GM04503 (cell line): ENCODE data around the gene STX3.
"Not testable (repeated sequence)": the region's sequence is repeated elsewhere in the genome, so short reads cannot be mapped to it uniquely, and the experiment has no call there.

Source experiments
- DNase-seq: peaks from one replicate; pipeline ENCODE4 v3.0.0-alpha.2; 2012; ENCODE audit warnings: low read depth

STX3 gene

GRCh38 chr11:59758401-59759037 lies 3.3 kb downstream of the STX3 start:
- no peak for DNase-seq

- no peak for DNase-seq
These were observed 4.7 kb downstream of the STX3 start for GRCh38 chr11:59759900-59760299.

- no peak for DNase-seq
These were observed 5.6 kb downstream of the STX3 start for GRCh38 chr11:59760771-59761170.

DNA sequence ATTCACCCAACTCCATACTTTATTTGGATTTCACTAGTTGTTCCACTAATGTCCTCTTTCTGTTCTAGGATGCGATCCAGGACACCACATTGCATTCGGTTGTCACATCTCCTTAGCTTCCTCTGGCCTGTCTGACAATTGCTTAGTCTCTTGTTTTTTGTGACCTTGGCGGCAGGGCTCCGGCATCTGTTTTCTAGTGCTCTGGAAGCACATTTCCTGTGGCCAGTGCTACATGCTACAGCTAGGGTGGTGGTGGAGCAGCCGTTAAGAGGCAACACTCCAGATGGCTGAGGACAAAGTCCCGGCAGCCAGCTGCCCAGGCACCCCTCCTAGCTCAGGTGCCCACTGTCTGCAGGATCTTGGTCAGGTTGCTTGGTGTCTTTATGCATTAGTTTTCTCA lies 6.8 kb downstream of the STX3 start:
- DNase-seq: no peak

GRCh38 chr11:59765068-59765735 lies 10.0 kb downstream of the STX3 start:
- no peak for DNase-seq

DNA sequence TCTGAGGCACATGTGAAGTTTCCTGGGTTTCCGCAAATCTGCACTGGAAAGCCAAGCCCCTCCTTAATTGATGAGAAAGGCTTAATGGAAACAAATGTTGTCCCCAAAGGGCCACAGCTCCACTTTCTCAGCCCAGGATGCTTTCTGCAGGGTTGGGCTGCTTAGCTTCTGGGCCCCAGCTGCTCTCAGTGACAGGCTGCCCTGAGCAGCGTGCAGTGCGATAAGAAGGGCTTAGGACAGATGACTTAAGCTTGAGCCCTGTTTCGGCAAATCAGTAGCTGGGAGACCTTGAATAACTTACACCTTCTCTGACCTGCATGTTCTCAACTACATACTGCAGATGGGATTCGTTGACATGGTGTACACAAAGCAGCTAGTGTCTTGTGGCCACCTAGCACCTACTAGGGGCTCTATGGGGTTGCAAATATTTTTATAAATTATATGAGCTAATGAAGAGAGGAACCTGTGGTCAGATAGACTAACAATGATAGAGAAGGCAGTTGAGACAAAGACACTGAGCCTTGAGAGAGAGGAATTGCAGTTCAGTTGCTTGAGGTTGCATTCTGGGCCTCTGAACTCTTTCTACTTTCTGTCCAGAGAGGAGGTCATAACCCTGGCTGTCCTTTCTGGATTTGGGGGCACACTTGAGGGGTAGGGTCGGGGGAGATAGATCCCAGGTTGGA lies 11.5 kb downstream of the STX3 start:
- DNase-seq: no peak

DNA sequence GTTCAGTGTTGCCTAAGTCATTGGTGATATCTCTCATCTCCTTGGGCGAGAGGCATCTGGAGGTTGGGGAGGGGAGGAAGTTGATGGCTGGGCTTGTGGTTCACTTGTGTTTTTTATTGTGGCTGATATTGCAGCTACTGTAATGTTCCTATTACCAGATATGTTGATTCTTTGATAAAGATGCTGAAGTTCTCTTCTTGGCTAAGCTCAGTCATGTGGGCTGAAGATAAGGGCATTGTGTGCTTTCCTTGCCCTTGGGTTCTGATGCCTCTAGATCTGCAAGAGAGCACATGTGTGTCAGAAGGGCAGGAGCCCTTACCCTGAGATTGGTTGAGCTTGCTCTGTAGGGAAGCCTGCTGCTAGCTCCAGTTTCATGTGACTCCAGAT lies 12.0 kb downstream of the STX3 start:
- DNase-seq: no peak

DNA sequence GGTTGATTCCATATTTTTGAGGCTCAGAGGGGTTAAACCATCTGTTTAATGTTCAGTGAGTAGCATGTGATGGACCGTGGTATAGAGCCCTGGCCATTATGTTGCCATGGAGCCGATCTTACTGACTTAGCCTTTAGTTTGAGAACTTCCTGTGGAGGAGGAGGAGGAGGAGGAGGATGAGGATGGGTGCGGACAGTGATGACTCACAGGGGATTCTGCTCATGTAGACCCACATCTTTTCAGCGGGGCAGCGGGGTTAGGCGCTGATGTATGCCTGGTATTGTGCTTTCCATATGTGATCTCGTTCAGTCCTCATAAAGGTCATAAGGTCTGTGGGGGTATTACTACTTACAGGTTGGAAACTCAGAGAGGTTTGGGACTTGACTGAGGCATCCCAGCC lies 13.9 kb downstream of the STX3 start:
- DNase-seq: no peak

DNA sequence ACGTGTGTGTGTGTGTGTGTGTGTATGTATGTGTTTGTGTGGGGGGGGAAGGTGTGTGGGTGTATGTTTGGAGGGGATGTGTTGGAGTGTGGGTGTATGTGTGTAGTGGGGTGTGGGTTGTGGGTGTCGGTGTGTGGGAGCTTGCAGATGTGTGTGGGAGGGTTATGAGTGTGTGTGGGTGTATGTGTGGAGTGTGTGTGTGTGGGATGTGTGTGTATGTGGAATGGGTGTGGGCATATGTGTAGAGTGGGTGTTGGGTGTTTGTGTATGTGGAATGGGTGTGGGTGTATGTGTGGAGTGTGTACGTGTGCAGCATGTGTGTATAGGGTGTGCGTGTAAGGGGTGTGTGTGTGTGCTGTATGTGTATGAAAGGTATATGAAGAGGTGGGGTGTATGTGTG lies 14.7 kb downstream of the STX3 start:
- DNase-seq: no peak

- no peak for DNase-seq
These were observed 15.1 kb downstream of the STX3 start for GRCh38 chr11:59770319-59770718.

DNA sequence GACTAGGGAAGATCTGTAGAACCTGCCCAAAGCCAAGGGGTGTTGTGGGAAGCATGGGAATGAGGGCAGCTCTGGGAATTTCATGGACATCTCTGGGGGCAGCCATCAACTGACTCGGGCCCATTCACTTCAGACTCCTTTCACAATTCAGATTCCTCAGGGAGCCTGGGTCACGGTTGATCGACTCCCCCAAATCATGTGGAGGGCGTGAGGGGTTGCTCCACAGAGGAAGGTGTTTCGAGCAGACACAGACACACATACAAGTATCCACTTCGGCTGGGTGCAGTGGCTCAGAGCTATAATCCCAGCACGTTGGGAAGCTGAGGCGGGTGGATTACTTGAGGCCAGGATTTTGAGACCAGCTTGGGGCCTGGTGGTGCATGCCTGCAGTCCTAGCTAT lies 15.7 kb downstream of the STX3 start:
- DNase-seq: no peak

- no peak for DNase-seq
These were observed 16.4 kb downstream of the STX3 start for GRCh38 chr11:59771605-59772004.

DNA sequence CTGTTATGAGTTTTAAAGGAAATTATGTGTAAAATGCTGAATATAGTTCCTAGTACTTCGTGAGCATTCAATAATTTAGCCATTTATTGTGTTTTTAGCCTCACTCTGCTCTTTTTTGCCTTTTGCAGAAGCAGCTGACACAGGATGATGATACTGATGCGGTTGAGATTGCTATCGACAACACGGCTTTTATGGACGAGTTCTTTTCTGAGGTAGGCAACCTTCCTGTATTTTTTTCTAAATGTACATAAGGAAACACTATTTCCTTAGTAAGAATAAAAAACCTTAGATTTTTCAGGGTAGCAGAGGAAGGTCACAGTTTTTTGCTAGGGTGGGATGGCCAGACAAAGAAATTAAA lies 17.9 kb downstream of the STX3 start:
- DNase-seq: no peak

DNA sequence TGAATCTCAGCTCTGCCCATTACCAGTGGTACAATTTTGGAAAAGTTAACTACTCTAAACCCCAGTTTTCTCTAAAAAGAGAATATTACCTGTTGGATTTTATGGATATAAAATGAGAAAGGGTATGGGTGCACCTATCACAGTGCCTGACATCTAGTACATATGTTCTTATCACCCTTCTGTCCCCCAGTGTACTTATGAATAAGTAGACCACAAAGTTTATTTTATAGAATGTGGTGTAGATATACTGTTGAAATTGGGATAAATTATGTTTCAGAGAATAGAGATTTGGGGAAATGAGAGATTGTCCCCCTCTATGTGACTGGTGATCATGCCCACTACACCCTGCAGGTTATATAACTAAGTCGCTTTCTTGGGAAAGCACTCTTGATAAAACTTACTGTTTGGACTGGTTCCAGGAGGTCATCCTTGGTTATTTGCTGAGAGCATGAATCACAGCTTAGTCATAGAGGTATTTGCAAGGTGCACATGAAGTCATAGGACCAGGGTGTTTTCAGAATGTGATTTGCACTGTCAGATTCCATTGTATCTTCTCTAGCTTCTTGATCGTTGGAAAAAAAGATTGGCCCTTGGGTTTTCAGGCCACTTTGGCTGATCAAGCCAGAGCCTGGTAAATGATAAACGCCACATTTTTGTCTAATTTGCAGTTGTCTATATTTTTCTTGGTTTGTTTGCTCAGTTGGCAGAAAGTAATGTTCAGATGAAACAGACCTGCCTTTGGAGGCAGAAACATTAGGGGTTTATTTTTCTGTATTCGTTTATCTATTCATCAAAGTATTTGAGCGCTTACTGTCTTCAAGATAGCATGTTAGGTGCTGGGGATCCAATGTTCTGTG lies 21.3 kb downstream of the STX3 start:
- DNase-seq: no peak

DNA sequence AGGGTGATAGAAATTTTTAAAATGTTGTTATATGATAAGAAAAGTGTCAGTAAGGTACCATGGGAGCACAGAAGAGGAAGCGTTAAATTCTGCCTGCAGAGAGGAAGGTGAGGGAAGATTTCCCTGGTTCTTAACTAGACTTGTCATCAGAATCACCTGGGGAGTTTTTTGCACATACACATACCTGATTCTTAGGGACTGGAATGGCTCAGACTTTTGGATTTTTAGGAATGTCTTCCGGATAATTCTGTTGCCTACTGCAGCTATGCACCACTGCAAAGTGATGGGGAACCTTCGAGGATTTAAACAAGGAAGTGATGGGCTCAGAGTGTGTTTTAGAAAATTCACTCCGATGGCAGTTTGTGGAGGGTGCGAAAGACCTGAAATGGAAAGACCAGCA lies 21.9 kb downstream of the STX3 start:
- no peak for DNase-seq

- DNase-seq: no peak
These were observed 22.9 kb downstream of the STX3 start for GRCh38 chr11:59778122-59778521.

DNA sequence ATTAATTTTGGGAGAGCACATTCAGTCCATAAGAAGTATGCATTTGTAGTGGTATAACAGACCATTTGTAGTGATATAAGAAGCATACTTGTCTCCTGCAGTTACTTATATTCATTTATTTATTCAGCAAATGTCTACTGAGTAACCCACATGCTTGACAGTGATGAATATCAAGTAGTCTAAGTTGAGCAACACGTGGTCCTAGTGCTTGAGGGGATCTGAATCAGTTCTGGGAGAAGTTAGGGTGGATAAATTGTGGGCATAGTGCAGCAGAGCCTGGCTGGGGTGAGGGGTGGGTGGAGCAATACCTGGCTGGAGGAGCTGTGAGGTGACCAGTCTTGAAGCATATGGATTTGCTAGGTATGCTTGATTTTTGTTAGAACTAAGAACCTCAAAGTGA lies 24.3 kb downstream of the STX3 start:
- no peak for DNase-seq

- no peak for DNase-seq
These were observed 26.9 kb downstream of the STX3 start for GRCh38 chr11:59782080-59782479.

GRCh38 chr11:59783632-59784090 lies 28.5 kb downstream of the STX3 start:
- no peak for DNase-seq

DNA sequence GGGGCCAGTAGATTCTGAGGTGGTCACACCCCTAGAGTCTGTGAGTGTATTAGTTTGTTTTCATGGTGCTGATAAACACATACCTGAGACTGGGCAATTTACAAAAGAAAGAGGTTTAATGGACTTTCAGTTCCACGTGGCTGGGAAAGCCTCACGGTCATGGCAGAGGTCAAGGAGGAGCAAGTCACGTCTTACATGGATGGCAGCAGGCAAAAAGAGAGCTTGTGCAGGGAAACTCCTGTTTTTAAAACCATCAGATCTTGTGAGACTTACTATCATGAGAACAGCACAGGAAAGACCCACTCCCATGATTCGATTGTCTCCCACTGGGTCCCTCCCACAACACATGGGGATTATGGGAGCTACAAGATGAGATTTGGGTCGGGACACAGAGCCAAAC lies 29.3 kb downstream of the STX3 start:
- DNase-seq: not testable (repeated sequence)

- DNase-seq: no peak
These were observed 30.6 kb downstream of the STX3 start for GRCh38 chr11:59785818-59786217.

GRCh38 chr11:59787255-59787588 lies 32.0 kb downstream of the STX3 start:
- no peak for DNase-seq

DNA sequence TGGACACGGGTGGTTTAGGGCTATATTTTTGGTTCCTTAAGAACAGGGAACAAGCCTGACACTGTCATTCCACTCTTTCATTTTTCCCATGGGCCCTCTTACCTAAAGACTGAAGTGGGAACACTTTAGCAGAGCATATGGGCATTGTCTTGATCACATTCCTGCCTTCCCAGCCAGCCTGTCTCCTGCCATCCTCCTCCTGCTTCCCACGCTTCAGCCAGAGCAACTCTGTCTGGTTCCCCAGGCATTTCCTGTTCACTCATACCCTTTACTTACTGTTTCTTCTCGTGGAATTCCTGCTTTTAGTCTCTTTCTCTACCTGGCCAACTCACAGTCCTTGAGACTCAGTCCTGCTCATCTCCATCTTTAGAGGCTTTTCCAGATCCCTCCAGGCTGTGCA lies 32.6 kb downstream of the STX3 start:
- peak; percentile 49 for DNase-seq
